ENCODE results near the gene TM6SF1.

- no peak for TF ChIP-seq POLR2AphosphoS5 (IDR thresholded peaks at IDR 0.05; ENCODE audit: low read depth, low read length)
- TF ChIP-seq POLR2A (IDR thresholded peaks at IDR 0.05; ENCODE audit: low read depth, low read length), result no peak
- TF ChIP-seq TAF1 (IDR thresholded peaks at IDR 0.05; ENCODE audit: borderline replicate concordance, low read depth, low read length), result no peak
These were observed 6.6 kb downstream of the TM6SF1 start for GRCh38 chr15:83113881-83114674.
